Fibroblast of skin of left biceps (primary cell): ENCODE measurements around the gene STEAP1.

Experiments
- DNase-seq, 2 experiments: peaks; one replicate each; pipeline ENCODE4 v3.0.0-alpha.2; 2013; ENCODE audit warnings: low read depth in 2 of 2

Gene STEAP1

GRCh38 chr7:90211391-90212148 lies 57.3 kb downstream of the STEAP1 start, which contains the start of gene STEAP2:
STEAP2 (plus strand) TSS chr7:90211740; CDS start chr7:90225083, 13,343 bp downstream.
- DNase-seq, result peak; percentile 87 to 89

GRCh38 chr7:90212149-90212495 lies 57.9 kb downstream of the STEAP1 start:
- DNase-seq, result no peak

GRCh38 chr7:90213521-90213920 lies 59.3 kb downstream of the STEAP1 start:
- DNase-seq, result no peak
